OCI-LY1 (cell line): ENCODE results near the gene CRB3.

ENCODE experiments used
- H2AFZ ChIP-seq: fragments of 200-600 bp; sonication (generic), shearing (Covaris generic); 2 replicates; pipeline ENCODE4 v1.6.0; 2014; ENCODE audit warnings: antibody characterized with exemption, mild to moderate bottlenecking, low read length
- H3F3A ChIP-seq: fragments of 200-600 bp; sonication (generic), shearing (Covaris generic); 2 replicates; pipeline ENCODE4 v1.6.0; 2014; ENCODE audit warnings: mild to moderate bottlenecking, antibody characterized with exemption, low read length, moderate library complexity; ENCODE audit not compliant: insufficient read depth
- H3K27ac ChIP-seq: fragments of 200-600 bp; sonication (generic); 2 replicates; pipeline ENCODE4 v1.5.1; 2014; ENCODE audit warnings: low read length, mixed run types, mild to moderate bottlenecking, low read depth; ENCODE audit not compliant: poor library complexity, severe bottlenecking
- H3K27me3 ChIP-seq: fragments of 200-600 bp; sonication (generic); 2 replicates; pipeline ENCODE4 v1.6.0; 2014; ENCODE audit warnings: antibody characterized with exemption, mild to moderate bottlenecking, low read length, moderate library complexity; ENCODE audit not compliant: insufficient read depth
- H3K36me3 ChIP-seq: fragments of 200-600 bp; sonication (generic); 2 replicates; pipeline ENCODE4 v1.6.1; 2014; ENCODE audit warnings: mild to moderate bottlenecking, antibody characterized with exemption, low read length, moderate library complexity, mixed read lengths; ENCODE audit not compliant: insufficient read depth
- H3K4me1 ChIP-seq: fragments of 200-600 bp; sonication (generic); 2 replicates; pipeline ENCODE4 v1.5.1; 2014; ENCODE audit warnings: mild to moderate bottlenecking, low read length, moderate library complexity; ENCODE audit not compliant: insufficient read depth, severe bottlenecking
- H3K4me2 ChIP-seq: fragments of 200-600 bp; sonication (generic), shearing (Covaris generic); 2 replicates; pipeline ENCODE4 v1.6.1; 2014; ENCODE audit warnings: low read length
- H3K4me3 ChIP-seq: fragments of 200-600 bp; sonication (generic); 2 replicates; pipeline ENCODE4 v1.5.1; 2014; ENCODE audit warnings: low read length, low read depth, mild to moderate bottlenecking, mixed read lengths; ENCODE audit not compliant: poor library complexity, severe bottlenecking
- H3K79me2 ChIP-seq: fragments of 200-600 bp; shearing (Covaris generic); 2 replicates; pipeline ENCODE4 v1.6.1; 2016; ENCODE audit warnings: mixed run types, low read length, mixed read lengths; ENCODE audit not compliant: insufficient read depth
- H3K9ac ChIP-seq: fragments of 200-600 bp; sonication (generic), shearing (Covaris generic); 2 replicates; pipeline ENCODE4 v1.6.1; 2014; ENCODE audit warnings: mild to moderate bottlenecking, low read length, mixed read lengths
- H3K9me2 ChIP-seq: fragments of 200-600 bp; sonication (generic), shearing (Covaris generic); 2 replicates; pipeline ENCODE4 v1.6.1; 2014; ENCODE audit warnings: low read depth, mild to moderate bottlenecking, low read length, mixed read lengths
- H3K9me3 ChIP-seq: fragments of 200-600 bp; shearing (Covaris generic); 2 replicates; pipeline ENCODE4 v1.6.1; 2014; ENCODE audit warnings: low read length, mixed read lengths
- H4K20me1 ChIP-seq: fragments of 200-600 bp; sonication (generic), shearing (Covaris generic); 2 replicates; pipeline ENCODE4 v1.6.0; 2016; ENCODE audit warnings: mild to moderate bottlenecking, low read length; ENCODE audit not compliant: insufficient read depth
- CTCF ChIP-seq: fragments of 200-600 bp; sonication (generic), shearing (Covaris generic); IDR thresholded peaks from 2 replicates; pipeline ENCODE4 v1.5.1; 2017; ENCODE audit warnings: mild to moderate bottlenecking, antibody characterized with exemption, low read length, moderate library complexity, mixed read lengths
- EZH2 ChIP-seq: fragments of 200-600 bp; sonication (generic), shearing (Covaris generic); IDR thresholded peaks from 2 replicates; pipeline ENCODE4 v1.8.0; 2017; ENCODE audit warnings: borderline replicate concordance, mixed run types, mild to moderate bottlenecking, antibody characterized with exemption, low read length, moderate library complexity, mixed read lengths

The CRB3 gene

GRCh38 chr19:6433663-6434062 is 30.4 kb upstream of the CRB3 start, which contains the start of gene SLC25A41:
SLC25A41 (minus strand) TSS chr19:6433763; CDS start chr19:6433693, 70 bp downstream.
- Histone ChIP-seq H3K4me1 (no peaks in the 10 kb centered on the region), H2AFZ (no peak within 1 kb of the TSS), H3K9me2 (no peaks in the 10 kb centered on the region), H3K79me2 (no peaks in the 10 kb centered on the region), H3F3A (no peaks in the 10 kb centered on the region), H3K9me3 (no peaks in the 10 kb centered on the region), H3K36me3 (no peaks in the 10 kb centered on the region; the same call in 1 of the 2 replicates), H3K27me3 (no peaks in the 10 kb centered on the region), H3K4me3 (no peak within 1 kb of the TSS), H3K27ac (no peak within 1 kb of the TSS), H3K4me2 (no peak within 1 kb of the TSS), H3K9ac (no peak within 1 kb of the TSS), H4K20me1 (no peaks in the 10 kb centered on the region)
- TF ChIP-seq CTCF (no peak), EZH2 (no peak)

- no peak overlapping the region for H3K4me3 ChIP-seq
- H3K36me3 ChIP-seq: no peaks in the 10 kb centered on the region; the same call in 1 of the 2 replicates
- TF ChIP-seq CTCF: no peak
- TF ChIP-seq EZH2: no peak
- no peaks in the 10 kb centered on the region for H3K27me3 ChIP-seq
- H3K9me3 ChIP-seq: no peaks in the 10 kb centered on the region
- H3K27ac ChIP-seq: no peak overlapping the region
- no peaks in the 10 kb centered on the region for H3K9me2 ChIP-seq
- no peak overlapping the region for H3K4me2 ChIP-seq
- no peaks in the 10 kb centered on the region for H3K79me2 ChIP-seq
- no peaks in the 10 kb centered on the region for H3K4me1 ChIP-seq
- H4K20me1 ChIP-seq: no peaks in the 10 kb centered on the region
- H2AFZ ChIP-seq: no peak overlapping the region
- H3F3A ChIP-seq: no peaks in the 10 kb centered on the region
- no peak overlapping the region for H3K9ac ChIP-seq
Measured at GRCh38 chr19:6439743-6440142, 24.3 kb upstream of the CRB3 start.

GRCh38 chr19:6440905-6441304 is 23.2 kb upstream of the CRB3 start:
- no peaks in the 10 kb centered on the region for H3K9me2 ChIP-seq
- no peaks in the 10 kb centered on the region for H4K20me1 ChIP-seq
- no peak overlapping the region for H3K27ac ChIP-seq
- H2AFZ ChIP-seq: no peak overlapping the region
- no peaks in the 10 kb centered on the region for H3K9me3 ChIP-seq
- no peaks in the 10 kb centered on the region for H3K4me1 ChIP-seq
- H3F3A ChIP-seq: no peaks in the 10 kb centered on the region
- no peak for TF ChIP-seq EZH2
- TF ChIP-seq CTCF: no peak
- H3K4me2 ChIP-seq: no peak overlapping the region
- no peak overlapping the region for H3K9ac ChIP-seq
- no peaks in the 10 kb centered on the region for H3K27me3 ChIP-seq
- H3K4me3 ChIP-seq: no peak overlapping the region
- H3K79me2 ChIP-seq: no peaks in the 10 kb centered on the region
- H3K36me3 ChIP-seq: peaks cover 9% of the 10 kb centered on the region
